ENCODE results near the gene ZBTB38. TPM values are rescaled to one million over a fixed set of nuclear protein-coding genes. Genes with fewer than 3 reads are reported as not detected.

Gene ZBTB38
- total RNA-seq, 1 donor from 2014 or later = 89.6 TPM

GRCh38 chr3:141407047-141407446 lies 38.7 kb downstream of the ZBTB38 start:
- no peak for TF ChIP-seq CTCF (IDR thresholded peaks at IDR 0.05)
- DNase-seq = no peak
- H3K4me3 ChIP-seq = no peak overlapping the region
- ATAC-seq = peak in 1 of 2 donors; percentile 47
- no peaks in the 10 kb centered on the region for H3K9me3 ChIP-seq
- peaks cover 88% of the 10 kb centered on the region for H3K4me1 ChIP-seq
- H3K27ac ChIP-seq = peak overlapping the region; percentile 66
- no peaks in the 10 kb centered on the region for H3K27me3 ChIP-seq (ENCODE audit: low read depth)
- peaks cover 54% of the 10 kb centered on the region for H3K36me3 ChIP-seq
- intact Hi-C loops (cut with DNase I) = no loop called here

- Histone ChIP-seq H3K4me1 (peaks cover 94% of the 10 kb centered on the region), H3K36me3 (peaks cover 54% of the 10 kb centered on the region), H3K27ac (no peak overlapping the region), H3K9me3 (no peaks in the 10 kb centered on the region), H3K4me3 (no peak overlapping the region), H3K27me3 (ENCODE audit: low read depth) (no peaks in the 10 kb centered on the region)
- no peak for TF ChIP-seq CTCF (IDR thresholded peaks at IDR 0.05)
- no peak for DNase-seq
- intact Hi-C loops (cut with DNase I) = no loop called here
- ATAC-seq = no peak
These were observed 39.5 kb downstream of the ZBTB38 start for GRCh38 chr3:141407825-141408224.

- H3K4me3 ChIP-seq = no peak overlapping the region
- H3K36me3 ChIP-seq = peaks cover 54% of the 10 kb centered on the region
- DNase-seq = no peak
- intact Hi-C loops (cut with DNase I) = no loop called here
- no peak for ATAC-seq
- TF ChIP-seq CTCF (IDR thresholded peaks at IDR 0.05) = no peak
- H3K27ac ChIP-seq = peak overlapping the region; percentile 94
- H3K9me3 ChIP-seq = no peaks in the 10 kb centered on the region
- H3K4me1 ChIP-seq = peaks cover 96% of the 10 kb centered on the region
- H3K27me3 ChIP-seq (ENCODE audit: low read depth) = no peaks in the 10 kb centered on the region
These were observed 40.3 kb downstream of the ZBTB38 start for GRCh38 chr3:141408596-141408995.

GRCh38 chr3:141409940-141410241 lies 41.6 kb downstream of the ZBTB38 start:
- DNase-seq (no peak), ATAC-seq (no peak)
- TF ChIP-seq CTCF (IDR thresholded peaks at IDR 0.05) = no peak
- H3K36me3 ChIP-seq = peaks cover 54% of the 10 kb centered on the region
- H3K4me1 ChIP-seq = peaks cover 97% of the 10 kb centered on the region
- H3K9me3 ChIP-seq = no peaks in the 10 kb centered on the region
- H3K27me3 ChIP-seq (ENCODE audit: low read depth) = no peaks in the 10 kb centered on the region
- H3K4me3 ChIP-seq = no peak overlapping the region
- intact Hi-C loops (cut with DNase I) = no loop called here
- H3K27ac ChIP-seq = peak overlapping the region; percentile 94

- intact Hi-C loops (cut with DNase I) = no loop called here
- H3K27ac ChIP-seq = peak overlapping the region; percentile 94
- H3K4me3 ChIP-seq = no peak overlapping the region
- peaks cover 97% of the 10 kb centered on the region for H3K4me1 ChIP-seq
- no peaks in the 10 kb centered on the region for H3K27me3 ChIP-seq (ENCODE audit: low read depth)
- TF ChIP-seq CTCF (IDR thresholded peaks at IDR 0.05) = no peak
- peak; percentile 5 to 31 for ATAC-seq
- peaks cover 54% of the 10 kb centered on the region for H3K36me3 ChIP-seq
- H3K9me3 ChIP-seq = no peaks in the 10 kb centered on the region
- DNase-seq = no peak
These were observed 42.1 kb downstream of the ZBTB38 start for GRCh38 chr3:141410408-141410807.

- TF ChIP-seq CTCF (IDR thresholded peaks at IDR 0.05) = no peak
- Histone ChIP-seq H3K36me3 (peaks cover 54% of the 10 kb centered on the region), H3K4me3 (no peak overlapping the region), H3K27me3 (ENCODE audit: low read depth) (no peaks in the 10 kb centered on the region), H3K27ac (peak overlapping the region; percentile 94), H3K4me1 (peaks cover 97% of the 10 kb centered on the region), H3K9me3 (no peaks in the 10 kb centered on the region)
- ATAC-seq (no peak), DNase-seq (no peak)
- intact Hi-C loops (cut with DNase I) = no loop called here
These were observed 42.5 kb downstream of the ZBTB38 start for GRCh38 chr3:141410846-141411245.
